Measurements from ENCODE around the gene D2HGDH.

Gene D2HGDH

GRCh38 chr2:241748468-241749256, 14.2 kb downstream of the D2HGDH start:
- H3K9ac ChIP-seq (ENCODE audit: low read length): no peak overlapping the region
- no peaks in the 10 kb centered on the region for H4K20me1 ChIP-seq (ENCODE audit: insufficient read depth, low read length)
- TF ChIP-seq EZH2 (optimal IDR thresholded peaks at IDR 0.05; ENCODE audit: low read depth, low read length) (no peak), EZH2phosphoT487 (IDR thresholded peaks at IDR 0.05; ENCODE audit: low read length) (no peak), CTCF (IDR thresholded peaks at IDR 0.05; ENCODE audit: low read length) (no peak)
- H3K27ac ChIP-seq (ENCODE audit: low read length): no peak overlapping the region
- DNase-seq: no peak
- no peak overlapping the region for H3K4me2 ChIP-seq (ENCODE audit: low read depth, low read length)
- no peaks in the 10 kb centered on the region for H3K9me3 ChIP-seq (replicated peaks; ENCODE audit: insufficient read depth, low read length)
- H3K36me3 ChIP-seq (replicated peaks; ENCODE audit: insufficient read depth, low read length): no peaks in the 10 kb centered on the region
- H3K4me1 ChIP-seq (ENCODE audit: low read length): no peaks in the 10 kb centered on the region
- no peaks in the 10 kb centered on the region for H3K27me3 ChIP-seq (replicated peaks; ENCODE audit: insufficient read depth, low read length)
- H3K9me2 ChIP-seq (replicated peaks; ENCODE audit: insufficient read depth, low read length): no peaks in the 10 kb centered on the region
- no peak overlapping the region for H3K4me3 ChIP-seq (ENCODE audit: low read length)
- no peaks in the 10 kb centered on the region for H3K79me2 ChIP-seq (ENCODE audit: low read length)
- no peak overlapping the region for H2AFZ ChIP-seq (ENCODE audit: low read length)
- H3F3A ChIP-seq (ENCODE audit: insufficient read depth, low read length): no peaks in the 10 kb centered on the region

- no peak for TF ChIP-seq EZH2phosphoT487 (IDR thresholded peaks at IDR 0.05; ENCODE audit: low read length)
- TF ChIP-seq EZH2 (optimal IDR thresholded peaks at IDR 0.05; ENCODE audit: low read depth, low read length): no peak
- TF ChIP-seq CTCF (IDR thresholded peaks at IDR 0.05; ENCODE audit: low read length): no peak
- H3K4me2 ChIP-seq (ENCODE audit: low read depth, low read length): no peak overlapping the region
- H3K79me2 ChIP-seq (ENCODE audit: low read length): no peaks in the 10 kb centered on the region
- H3K9me3 ChIP-seq (replicated peaks; ENCODE audit: insufficient read depth, low read length): no peaks in the 10 kb centered on the region
- no peaks in the 10 kb centered on the region for H3K4me1 ChIP-seq (ENCODE audit: low read length)
- no peaks in the 10 kb centered on the region for H4K20me1 ChIP-seq (ENCODE audit: insufficient read depth, low read length)
- no peak overlapping the region for H3K27ac ChIP-seq (ENCODE audit: low read length)
- H3K4me3 ChIP-seq (ENCODE audit: low read length): no peak overlapping the region
- no peak overlapping the region for H2AFZ ChIP-seq (ENCODE audit: low read length)
- H3K9ac ChIP-seq (ENCODE audit: low read length): no peak overlapping the region
- no peak for DNase-seq
- H3F3A ChIP-seq (ENCODE audit: insufficient read depth, low read length): no peaks in the 10 kb centered on the region
- H3K27me3 ChIP-seq (replicated peaks; ENCODE audit: insufficient read depth, low read length): no peaks in the 10 kb centered on the region
- no peaks in the 10 kb centered on the region for H3K36me3 ChIP-seq (replicated peaks; ENCODE audit: insufficient read depth, low read length)
- H3K9me2 ChIP-seq (replicated peaks; ENCODE audit: insufficient read depth, low read length): no peaks in the 10 kb centered on the region
Measured at GRCh38 chr2:241750076-241750840, 15.8 kb downstream of the D2HGDH start.

GRCh38 chr2:241751152-241751551, 16.7 kb downstream of the D2HGDH start:
- H3K36me3 ChIP-seq (replicated peaks; ENCODE audit: insufficient read depth, low read length): no peaks in the 10 kb centered on the region
- no peaks in the 10 kb centered on the region for H3K79me2 ChIP-seq (ENCODE audit: low read length)
- H3K4me3 ChIP-seq (ENCODE audit: low read length): no peak overlapping the region
- H2AFZ ChIP-seq (ENCODE audit: low read length): no peak overlapping the region
- no peak overlapping the region for H3K9ac ChIP-seq (ENCODE audit: low read length)
- no peaks in the 10 kb centered on the region for H3K4me1 ChIP-seq (ENCODE audit: low read length)
- H3K27ac ChIP-seq (ENCODE audit: low read length): no peak overlapping the region
- H4K20me1 ChIP-seq (ENCODE audit: insufficient read depth, low read length): no peaks in the 10 kb centered on the region
- no peaks in the 10 kb centered on the region for H3K9me2 ChIP-seq (replicated peaks; ENCODE audit: insufficient read depth, low read length)
- no peaks in the 10 kb centered on the region for H3F3A ChIP-seq (ENCODE audit: insufficient read depth, low read length)
- no peaks in the 10 kb centered on the region for H3K9me3 ChIP-seq (replicated peaks; ENCODE audit: insufficient read depth, low read length)
- no peak for DNase-seq
- TF ChIP-seq CTCF (IDR thresholded peaks at IDR 0.05; ENCODE audit: low read length): no peak
- no peak for TF ChIP-seq EZH2 (optimal IDR thresholded peaks at IDR 0.05; ENCODE audit: low read depth, low read length)
- no peak for TF ChIP-seq EZH2phosphoT487 (IDR thresholded peaks at IDR 0.05; ENCODE audit: low read length)
- no peak overlapping the region for H3K4me2 ChIP-seq (ENCODE audit: low read depth, low read length)
- H3K27me3 ChIP-seq (replicated peaks; ENCODE audit: insufficient read depth, low read length): no peaks in the 10 kb centered on the region
